ENCODE measurements around the gene MTHFD1L.
"Not testable (repeated sequence)": the region's sequence is repeated elsewhere in the genome, so short reads cannot be mapped to it uniquely, and the experiment has no call there.

Gene MTHFD1L

DNA sequence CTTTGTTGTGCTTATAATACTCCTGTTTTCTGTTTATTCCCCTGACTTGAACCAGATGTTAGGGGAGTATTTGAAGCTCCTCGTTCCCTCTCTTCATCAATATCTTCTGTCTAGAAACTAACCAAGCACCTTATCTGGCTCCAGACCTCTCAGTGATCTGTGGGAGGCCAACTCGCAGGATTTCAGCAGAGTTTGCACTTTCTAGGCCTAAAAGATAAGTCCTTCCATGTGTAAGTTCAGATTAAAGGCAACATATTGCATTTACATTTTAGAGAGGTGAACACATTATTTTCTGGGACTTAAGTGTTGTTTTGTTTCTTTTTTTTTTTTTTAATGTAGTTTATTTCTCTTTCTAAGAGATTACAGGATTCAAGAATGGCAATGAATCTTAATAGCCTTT is 234.8 kb downstream of the MTHFD1L start:
- no peak for FAIRE-seq

DNA sequence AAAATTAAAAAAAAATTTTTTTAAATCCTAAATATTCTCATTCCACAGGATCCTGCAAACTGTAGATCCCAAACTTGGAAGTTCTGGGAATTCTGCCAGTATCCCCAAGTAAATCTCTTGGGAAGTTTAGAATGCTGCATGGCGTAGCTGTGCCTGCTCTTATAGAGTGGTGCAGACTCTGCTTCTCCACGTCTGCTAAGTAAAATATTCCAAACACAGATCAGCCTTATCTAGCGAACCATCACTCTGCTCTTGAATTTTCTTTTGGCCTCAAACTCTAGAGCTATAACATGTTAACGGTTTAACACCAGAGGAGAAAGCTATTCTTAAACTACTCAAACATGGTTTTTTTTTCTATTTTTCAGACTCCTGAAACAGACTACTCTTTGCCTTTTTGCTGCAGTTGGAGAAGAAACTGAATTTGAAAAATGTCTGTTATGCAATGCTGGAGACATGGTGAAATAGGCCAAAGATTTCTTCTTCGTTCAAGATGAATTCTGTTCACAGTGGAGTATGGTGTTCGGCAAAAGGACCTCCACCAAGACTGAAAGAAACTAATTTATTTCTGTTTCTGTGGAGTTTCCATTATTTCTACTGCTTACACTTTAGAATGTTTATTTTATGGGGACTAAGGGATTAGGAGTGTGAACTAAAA is 235.8 kb downstream of the MTHFD1L start:
- no peak for FAIRE-seq

DNA sequence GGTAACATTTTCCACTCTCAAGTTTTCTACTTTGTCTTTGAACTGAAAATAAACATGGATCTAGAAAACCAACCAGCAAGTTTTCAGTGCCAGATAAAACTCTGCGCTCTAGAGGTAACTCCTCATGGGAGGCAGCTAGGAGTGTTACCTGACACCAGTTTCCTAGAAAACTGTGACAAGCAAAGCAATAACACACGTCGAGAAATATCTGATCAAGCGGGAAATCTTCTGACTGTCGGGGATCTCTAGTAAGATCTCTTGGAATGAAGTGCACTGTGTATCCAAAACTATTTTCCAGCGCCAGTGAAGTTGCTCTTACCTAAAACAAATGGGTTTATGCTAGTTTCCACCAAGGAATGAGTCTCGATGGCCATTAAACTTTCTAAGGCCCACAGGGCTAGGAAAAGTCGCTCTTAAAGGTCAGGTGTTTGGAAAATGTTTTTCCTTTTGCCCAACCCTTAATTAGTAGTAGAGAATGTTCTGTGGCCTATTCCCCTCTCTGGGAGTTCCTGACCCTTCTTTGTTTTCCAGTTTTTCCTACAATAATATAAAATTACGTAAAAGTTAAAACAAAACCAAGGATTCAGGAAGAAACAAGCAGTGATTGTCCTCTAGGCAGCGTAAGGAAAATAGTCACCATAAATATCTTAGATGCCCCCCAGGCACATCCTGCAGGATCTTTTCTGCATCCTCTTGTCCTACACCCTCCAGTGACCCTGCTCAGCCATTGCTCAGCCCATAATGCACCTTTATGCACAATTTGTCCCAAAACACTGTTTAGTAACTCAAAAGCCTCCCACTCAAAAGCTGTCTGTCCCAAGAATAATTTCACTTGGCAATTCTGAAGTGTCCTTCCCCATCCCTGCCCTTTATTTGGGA is 236.6 kb downstream of the MTHFD1L start:
- FAIRE-seq = no peak

DNA sequence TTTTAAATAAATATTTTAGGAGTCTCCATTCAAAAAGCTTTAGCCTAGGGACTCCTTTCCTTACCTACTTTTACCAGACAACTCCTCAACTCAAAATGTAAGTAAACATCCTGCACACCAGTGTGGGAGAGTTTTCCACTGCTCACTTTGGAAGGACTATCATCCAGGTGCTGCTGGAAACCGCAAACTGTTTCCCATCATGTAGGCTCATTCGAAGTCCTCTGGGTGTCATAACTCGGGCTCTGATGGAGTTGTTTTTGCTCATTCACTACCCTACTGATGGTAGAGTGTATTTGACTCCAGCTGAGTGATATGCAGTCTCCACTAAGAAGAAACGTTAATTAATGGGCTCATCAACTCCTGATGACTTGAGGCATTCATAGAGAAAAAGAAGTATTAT is 237.8 kb downstream of the MTHFD1L start:
- no peak for FAIRE-seq

DNA sequence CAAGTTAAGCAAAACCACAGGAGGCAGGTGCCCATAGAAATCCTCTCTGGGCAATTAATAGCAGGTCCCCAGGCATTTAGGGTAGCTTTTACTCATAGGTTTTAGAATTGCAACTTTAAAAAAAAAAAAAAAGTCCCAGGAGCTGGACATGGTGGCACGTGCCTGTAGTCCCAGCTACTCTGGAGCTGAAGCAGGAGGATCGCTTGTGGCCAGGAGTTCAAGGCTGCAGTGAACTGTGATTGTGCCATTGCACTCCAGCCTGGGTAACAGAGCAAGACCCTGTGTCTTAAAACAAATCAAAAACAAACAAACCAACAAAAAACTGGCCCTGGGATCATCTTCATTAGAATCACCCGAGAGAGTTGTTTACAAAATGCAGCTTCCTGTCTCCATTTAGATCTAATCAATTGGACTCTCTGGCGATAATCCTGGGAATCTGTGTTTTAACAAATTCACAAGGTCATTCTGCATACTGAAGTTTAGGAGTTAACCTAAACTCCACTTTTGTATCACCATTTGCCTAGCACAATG is 242.5 kb downstream of the MTHFD1L start:
- FAIRE-seq = no peak

DNA sequence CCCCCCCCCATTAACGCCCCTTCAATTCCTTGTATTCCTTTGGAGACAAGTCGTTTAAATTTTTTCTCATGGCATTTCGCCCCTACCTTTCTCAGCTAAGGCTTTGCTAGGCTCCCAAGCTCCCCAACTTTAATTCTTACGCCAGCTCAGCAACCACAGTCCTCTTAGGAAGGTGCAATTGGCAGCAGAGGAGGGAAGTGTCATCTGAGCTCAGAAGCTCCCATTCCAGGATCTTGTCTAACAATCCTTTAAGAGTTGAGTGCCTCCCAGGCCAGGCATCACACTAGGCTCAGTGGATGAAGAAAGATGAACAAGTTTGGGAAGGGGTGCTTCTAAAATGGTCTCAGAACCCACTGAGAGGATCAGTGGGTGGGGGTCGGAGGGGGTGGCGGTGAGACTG is 243.0 kb downstream of the MTHFD1L start:
- no peak for FAIRE-seq

DNA sequence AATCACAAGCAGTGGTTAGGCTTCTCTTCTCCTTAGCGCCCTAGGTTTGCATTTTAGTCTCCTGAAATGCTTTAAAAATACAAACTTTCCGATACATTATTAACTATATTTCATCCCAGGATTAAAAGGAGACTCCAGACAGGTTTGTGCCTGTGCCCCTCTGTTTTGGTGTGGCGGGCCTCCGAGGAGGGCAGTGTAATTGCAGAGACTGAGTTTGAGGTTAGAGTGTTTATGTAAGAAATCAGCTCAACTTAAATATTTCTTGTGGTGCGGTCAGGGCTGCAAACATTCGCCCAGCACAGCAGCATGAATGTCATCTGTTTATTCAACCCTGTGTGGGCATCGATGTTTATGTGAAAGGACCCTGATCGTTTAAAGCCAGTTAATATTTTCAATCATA is 243.9 kb downstream of the MTHFD1L start:
- FAIRE-seq = no peak

DNA sequence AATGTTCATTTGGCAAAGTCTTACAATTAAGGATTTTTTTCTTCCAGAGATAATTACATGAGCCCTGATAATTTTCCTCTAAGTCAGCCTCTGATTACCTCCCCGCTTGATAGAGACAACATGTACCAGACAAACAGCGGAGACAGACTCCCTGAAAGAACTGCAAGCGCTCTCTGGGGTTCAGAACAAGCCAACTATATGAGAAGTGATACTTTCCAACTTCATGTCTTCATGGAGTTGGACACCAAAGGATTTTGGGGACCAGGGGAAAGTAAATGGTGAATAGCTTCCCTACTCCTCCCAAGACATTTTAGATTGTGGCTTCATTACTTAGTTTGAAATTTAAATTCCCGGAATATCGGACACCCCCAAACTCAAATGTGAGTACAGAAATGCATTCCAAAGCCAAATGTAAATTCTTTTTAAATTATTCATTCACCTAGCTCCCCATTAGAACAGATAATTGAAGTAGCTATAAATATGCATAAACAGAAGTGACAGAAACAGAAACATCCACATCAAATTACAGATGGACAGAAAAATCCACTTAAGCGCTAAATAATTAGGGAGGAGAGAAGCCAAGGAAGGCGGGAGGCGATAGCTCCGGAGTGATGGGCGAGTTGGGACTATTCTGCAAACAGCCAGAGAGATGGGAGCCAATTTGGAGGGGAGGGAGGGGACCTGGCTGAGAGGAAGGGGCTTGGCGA is 244.5 kb downstream of the MTHFD1L start:
- FAIRE-seq = no peak

DNA sequence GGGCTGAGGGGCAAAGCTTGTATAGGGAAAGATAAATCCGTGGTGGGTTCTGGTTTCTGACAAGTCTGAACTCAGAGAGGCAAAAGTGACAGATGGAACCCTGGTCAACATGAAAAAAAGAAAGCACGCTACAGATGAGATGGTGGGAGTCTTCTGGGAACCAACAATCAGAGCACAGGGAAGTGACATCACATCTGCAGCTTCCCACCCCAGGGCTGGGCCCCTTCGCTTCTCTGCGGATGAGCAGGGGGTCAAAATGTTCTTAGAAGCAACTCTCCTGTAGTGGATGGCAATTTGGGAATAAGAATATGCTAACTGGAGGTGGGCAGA is 245.0 kb downstream of the MTHFD1L start:
- FAIRE-seq = no peak

DNA sequence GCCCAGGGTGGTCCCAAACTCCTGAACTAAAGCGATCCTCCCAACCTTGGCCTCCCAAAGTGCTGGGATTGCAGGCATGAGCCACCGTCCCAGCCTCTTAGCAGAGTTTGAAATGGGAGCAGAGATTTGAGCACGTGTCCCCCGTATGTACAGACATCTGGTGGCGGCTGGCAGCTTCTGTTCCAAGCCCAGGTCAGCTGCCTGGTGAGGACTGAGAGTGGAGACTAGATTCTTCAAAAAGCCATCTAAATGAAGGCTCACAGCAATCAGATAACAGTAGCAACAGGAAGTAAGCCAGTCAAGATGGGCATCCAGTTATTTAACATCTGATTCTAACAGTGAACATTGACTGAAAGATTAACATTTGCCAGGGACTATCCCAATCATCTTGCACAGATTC is 246.2 kb downstream of the MTHFD1L start:
- no peak for FAIRE-seq

DNA sequence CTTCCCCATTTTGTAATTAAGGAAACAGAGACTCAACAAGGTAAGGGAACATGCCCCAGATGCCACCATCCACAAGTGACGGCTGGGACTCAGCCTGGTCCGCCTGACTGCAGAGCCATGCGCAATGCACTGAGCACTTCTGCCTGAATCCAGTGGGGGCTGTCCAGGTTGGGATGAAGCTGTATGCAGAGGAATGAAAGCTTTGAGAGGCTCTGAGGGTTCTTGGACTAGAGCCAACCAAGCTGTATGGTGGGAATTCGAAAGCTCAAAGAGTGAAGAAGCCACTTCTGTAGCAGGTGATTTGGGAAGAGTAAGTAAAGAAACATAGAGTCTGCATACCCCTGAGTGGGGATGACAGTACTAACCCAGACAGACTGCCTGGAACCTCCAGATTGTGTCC is 246.6 kb downstream of the MTHFD1L start:
- no peak for FAIRE-seq

DNA sequence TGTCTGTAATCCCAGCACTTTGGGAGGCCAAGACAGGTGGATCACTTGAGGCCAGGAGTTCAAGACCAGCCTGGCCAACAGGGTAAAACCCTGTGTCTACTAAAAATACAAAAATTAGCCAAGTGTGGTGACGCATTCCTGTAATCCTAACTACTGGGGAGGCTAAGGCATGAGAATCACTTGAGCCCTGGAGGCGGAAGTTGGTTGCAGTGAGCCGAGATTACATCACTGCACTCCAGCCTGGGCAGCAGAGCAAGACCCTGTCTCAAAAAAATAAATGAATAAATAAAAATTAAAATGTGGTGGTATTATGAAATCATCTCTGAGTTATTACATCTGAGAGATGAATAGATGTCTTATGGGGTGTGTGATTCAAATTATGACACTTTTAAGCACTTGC is 247.4 kb downstream of the MTHFD1L start:
- not testable (repeated sequence) for FAIRE-seq

DNA sequence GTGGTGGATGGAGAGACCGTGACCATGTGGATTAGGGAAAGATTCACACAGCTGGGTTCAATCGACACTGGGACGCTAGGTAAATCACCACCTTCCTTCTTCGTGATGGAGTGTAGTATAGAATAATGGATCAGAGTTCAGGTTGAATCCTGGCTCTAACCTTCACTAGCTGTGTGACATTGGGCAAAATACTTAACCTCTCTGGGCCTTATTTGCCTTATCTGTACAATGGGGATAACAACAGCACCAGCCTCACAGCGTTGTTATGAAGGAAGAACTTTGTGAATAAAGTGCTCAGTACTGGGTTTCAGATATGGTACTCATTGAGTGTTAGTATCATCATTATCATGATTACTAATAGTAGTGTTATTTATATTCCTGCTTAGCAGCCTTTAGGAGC is 248.1 kb downstream of the MTHFD1L start:
- no peak for FAIRE-seq

DNA sequence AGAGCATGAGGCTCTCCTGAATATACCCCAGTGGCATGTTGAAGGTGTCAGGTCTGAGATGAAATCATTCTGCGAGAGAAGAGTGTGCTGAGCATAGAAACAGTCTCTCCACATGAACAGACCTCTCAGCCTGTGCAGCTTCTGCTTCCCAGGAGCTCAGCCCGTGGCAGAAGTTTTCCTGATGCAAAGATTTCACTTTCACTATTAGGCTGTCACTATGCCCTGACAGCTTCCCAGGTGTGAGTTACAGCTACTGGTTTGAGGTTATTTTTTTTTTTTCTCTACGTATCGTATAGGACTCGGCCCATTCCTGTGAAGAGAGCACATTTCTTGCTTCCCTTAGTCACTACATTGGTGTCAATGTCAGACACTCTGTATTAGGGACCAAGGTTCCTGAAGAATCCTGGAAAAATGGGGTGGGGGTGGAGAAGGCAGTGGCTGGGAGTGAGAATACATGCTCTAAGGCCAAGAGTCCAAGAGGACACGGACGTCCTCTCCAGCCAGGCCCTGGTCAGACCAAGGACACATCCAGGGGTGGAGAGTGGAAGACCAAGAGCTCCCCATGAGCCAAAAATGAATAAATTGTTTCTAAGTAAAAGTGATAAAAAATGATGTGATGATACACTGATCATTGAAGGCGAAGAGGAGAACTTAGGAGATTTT is 253.1 kb downstream of the MTHFD1L start:
- FAIRE-seq = no peak

DNA sequence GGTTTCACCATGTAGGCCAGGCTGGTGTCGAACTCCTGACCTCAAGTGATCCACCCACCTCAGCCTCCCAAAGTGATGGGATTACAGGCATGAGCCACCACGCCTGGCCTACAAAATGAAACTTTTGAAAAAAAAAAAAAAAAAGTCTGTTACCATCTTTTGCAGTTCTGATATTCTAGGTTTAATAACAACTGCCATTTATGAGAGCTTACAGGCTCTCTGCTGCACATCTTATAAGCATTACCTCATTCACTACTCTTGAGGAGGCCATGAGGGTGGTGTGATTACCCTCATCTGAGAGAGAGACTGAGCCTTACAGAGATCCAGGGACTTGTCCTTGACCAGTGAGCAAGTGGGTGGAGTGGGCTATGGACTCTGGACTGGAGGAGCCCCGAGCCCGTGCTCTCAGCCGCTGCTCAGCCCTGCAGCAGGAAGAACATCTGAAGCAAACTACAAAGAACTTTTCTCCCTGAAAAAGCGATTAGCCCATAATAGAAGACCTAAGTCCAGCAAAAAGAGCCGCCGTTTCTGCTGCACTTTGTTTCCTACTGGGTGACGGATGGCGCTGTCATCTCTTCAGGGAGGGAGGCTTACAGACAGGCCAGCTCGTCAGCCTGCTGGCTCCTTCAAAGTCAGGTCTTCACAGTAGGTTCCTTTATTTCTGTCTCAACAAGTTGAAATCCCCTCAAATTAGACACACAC is 254.5 kb downstream of the MTHFD1L start:
- FAIRE-seq = no peak

DNA sequence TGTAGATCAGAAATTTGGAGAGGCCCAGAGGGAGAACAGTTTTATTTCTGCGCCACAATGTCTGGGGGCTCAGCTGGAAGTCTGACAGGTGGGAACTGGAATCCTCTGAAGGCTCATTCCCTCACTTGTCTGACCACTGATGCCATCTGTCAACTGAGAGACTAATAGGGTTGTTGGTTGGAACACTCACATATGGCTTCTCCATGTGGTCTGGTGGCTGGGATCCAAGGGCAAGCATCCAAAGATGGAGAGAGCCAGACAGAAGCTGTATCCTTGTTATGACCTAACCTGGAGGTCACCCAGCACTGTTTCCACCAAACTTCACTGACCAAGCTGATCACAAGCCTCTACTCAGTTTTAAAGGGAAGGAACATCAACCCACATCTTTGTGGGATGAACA is 256.4 kb downstream of the MTHFD1L start:
- FAIRE-seq = no peak

DNA sequence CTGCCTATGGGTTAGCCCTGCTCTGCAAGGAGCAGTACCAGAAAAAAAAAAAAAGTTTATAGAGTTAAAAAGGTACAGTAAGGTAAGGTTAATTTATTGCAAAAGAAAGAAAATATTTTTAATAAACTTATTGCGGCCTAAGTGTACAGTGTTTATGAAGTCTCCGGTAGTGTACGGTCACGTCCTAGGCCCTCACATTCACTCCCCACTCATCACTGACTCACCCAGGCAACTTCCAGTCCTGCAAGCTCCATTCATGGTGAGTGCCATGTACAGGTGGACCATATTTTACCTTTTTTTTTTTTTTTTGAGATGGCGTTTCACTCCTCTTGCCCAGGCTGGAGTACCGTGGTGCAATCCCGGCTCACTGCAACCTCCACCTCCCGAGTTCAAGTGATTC is 258.1 kb downstream of the MTHFD1L start:
- FAIRE-seq = not testable (repeated sequence)

DNA sequence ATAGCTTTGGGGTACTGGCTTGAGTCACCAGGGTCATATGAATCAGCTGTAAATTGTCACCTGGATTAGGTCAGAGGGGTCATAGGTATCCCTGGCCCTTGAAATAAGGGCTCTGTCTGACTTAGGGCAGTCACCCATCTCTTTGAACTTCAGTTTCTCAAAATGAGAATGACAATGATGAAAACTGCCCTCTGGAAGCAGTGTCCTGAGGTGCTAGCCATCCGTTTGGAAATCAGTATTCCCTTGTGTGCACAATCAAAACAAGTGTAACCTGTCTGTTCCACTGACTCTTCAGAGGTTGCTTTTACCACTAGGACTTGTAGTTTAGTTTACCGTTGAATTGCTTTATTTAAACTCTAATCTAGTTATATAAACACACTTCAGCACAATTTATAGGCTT is 259.7 kb downstream of the MTHFD1L start:
- not testable (repeated sequence) for FAIRE-seq

DNA sequence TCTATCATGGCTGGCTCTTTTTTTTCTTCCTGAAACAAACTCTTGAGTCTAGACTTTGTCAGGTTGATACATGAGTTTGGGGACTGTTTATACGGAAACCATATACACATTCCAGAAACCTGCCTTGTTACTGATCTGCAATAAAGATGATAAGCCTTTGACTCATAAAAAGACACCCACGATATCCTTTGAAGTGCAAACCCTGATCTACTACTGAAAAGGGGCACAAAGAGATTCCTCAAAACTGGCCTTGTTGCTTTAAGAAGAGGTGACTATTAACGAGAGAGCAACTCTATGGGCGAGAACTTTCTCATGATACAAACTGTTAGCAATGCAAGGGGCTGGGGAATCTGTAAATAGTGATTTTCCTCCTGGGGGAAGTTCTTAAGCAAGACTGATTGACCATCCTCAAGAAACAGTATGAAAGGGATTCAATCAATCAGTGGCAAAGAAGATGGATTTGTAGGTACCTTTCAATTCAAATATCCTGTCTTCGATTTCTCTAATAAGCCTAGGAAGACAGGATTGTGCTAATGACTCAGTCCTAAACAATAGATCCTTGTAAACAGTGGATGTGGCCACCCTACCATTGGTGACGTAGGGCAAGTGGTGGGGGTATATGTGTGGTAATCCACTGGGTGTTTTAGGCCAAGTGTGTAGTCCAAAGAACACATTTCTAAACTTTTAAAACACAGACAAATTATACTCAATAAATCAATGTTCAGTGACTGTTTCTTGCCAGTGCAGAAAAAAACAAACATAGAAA is 260.3 kb downstream of the MTHFD1L start:
- not testable (repeated sequence) for FAIRE-seq

DNA sequence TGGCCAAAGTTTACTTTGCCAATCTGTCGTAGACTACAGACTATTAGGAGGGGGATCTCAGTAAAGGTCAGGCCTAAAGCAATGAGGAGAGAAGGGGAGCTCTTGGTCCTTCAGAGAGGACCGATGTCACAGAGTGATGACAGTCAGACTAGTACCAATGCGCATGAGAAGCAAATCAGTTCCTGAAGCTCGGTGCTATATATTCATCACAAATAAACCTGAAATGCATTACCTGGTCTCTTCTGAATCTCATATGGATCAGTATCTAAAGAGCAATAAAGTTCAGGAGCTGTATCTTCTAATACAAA is 260.9 kb downstream of the MTHFD1L start:
- not testable (repeated sequence) for FAIRE-seq

DNA sequence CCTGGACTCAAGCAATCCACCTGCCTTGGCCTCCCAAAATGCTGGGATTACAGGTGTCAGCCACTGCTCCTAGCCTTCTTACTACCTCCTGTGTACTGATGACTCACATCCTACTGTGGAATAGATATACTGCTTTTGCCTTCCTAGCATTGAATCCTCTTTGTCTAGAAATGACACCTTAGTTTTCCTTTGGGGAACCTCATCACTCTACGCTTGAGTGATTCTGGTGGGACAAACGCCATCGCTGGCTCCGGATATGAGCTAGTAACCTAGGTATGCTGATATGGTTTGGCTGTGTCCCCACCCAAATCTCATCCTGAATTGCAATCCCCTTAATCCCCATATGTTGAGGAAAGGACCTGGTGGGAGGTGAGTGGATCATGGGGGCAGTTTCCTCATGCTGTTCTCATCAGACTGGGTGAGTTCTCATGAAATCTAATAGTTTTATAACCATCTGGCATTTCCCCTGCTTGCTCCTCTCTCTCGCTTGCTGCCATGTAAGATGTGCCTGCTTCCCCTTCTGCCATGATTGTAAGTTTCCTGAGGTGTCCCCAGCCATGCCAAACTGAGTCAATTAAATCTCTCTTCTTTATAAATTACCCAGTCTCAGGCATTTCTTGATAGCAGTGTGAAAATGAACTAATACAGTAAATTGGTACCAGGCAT is 261.8 kb downstream of the MTHFD1L start:
- FAIRE-seq = not testable (repeated sequence)

Data from colon (tissue), 2 donors.